HG02870 (cell line): ENCODE results near the gene NLRP5.
A peak's percentile ranks its signal among the peaks of the same experiment; 100 is the strongest.

Source experiments
- ATAC-seq: cut with Tn5 transposase; IDR thresholded peaks from one replicate; pipeline ENCODE4 v1.9.1; 2021; ENCODE audit warnings: mild to moderate bottlenecking, moderate library complexity; ENCODE audit not compliant: unreplicated experiment

The NLRP5 gene

GRCh38 chr19:56071151-56071550 is 84.6 kb downstream of the NLRP5 start:
- ATAC-seq: no peak

GRCh38 chr19:56076498-56076897 is 89.9 kb downstream of the NLRP5 start:
- ATAC-seq: no peak

- ATAC-seq: no peak
Measured at GRCh38 chr19:56079609-56080008, 93.0 kb downstream of the NLRP5 start.

GRCh38 chr19:56080669-56081401 is 94.3 kb downstream of the NLRP5 start:
- peak; percentile 51 for ATAC-seq

DNA sequence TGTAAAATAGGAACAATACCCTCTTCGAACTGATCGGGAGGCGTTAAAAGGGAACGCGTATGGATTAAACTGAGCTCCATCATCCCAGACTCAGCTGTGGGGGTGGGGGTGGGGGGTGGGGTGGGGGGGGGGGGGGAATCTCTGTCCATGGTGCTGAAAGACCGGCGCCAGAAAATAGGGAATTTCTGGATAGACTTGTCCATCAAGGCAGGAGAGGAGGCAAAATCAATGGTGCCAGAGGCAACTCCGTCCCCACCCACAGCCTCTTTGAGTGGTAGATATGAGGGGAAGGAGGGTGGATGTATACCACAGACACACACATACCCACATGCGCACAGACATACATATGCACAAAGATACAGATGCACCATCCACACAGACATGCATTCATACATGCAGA is 97.1 kb downstream of the NLRP5 start:
- no peak for ATAC-seq

- no peak for ATAC-seq
Measured at GRCh38 chr19:56084835-56085536, 98.4 kb downstream of the NLRP5 start.

GRCh38 chr19:56085571-56086275 is 99.1 kb downstream of the NLRP5 start:
- no peak for ATAC-seq

- no peak for ATAC-seq
Measured at GRCh38 chr19:56086671-56087430, 100.3 kb downstream of the NLRP5 start.

DNA sequence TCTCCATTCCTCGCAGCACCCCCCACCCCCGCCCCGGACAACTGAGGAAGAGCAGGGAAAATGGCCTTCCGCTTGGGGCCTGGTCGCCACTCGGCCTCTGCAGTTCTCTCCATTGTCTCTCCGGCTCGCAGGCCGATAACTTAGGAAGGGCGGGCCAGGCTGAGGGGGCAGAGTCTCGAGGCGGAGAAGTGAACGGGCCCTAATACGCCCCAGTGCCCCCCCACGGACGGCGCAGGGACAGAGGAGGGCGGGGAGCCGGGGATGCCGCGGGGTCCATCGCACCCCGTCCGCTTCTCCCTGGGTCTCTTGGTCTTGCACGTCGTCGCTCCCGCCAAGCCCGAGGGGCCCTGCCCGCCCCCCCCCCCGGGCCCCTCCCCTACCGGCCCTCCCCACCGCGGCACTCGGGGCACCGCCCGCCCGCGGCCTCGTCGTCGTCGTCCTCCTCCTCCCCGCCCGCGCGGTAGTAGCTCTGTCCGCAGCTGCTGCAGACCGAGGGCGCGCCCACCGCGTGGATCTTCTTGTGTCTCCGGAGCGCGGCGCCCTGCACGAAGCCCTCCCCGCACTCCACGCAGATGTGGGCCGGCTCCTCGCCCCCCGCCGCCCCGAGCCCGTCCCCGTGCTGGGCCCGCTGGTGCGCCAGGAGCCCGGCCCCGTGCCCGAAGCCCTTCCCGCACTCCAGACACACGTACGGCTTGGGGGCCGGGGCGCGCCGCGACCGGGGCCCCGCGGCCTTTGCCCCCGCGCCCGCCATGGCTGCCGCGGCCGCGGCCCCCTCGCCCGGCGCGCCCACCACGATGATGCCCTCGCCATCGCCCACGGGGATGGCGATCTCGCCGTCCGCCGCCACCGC is 101.3 kb downstream of the NLRP5 start:
- no peak for ATAC-seq

GRCh38 chr19:56088497-56089215 is 102.1 kb downstream of the NLRP5 start:
- ATAC-seq: no peak

DNA sequence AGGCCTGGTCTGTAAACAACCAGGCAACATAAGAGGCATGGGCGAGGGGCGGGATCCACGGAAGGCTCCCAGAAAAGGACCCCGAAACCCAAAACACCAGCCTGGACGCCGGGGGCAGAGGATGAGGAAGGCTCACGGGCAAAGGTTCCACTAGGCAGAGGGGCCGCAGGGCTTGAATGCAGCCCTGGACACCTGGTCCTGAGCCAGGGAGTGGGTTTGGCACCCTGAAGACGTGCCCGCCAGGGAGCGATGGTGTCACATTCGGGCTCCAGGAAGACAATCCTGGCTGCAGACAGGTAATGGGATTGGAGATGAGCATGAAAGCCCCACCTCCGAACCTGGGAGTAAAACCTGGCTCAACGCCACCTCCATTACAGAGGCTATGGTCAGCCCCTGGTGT is 102.8 kb downstream of the NLRP5 start:
- ATAC-seq: no peak

GRCh38 chr19:56091066-56091490 is 104.5 kb downstream of the NLRP5 start:
- ATAC-seq: no peak

GRCh38 chr19:56091751-56092546 is 105.4 kb downstream of the NLRP5 start:
- no peak for ATAC-seq

- ATAC-seq: no peak
Measured at GRCh38 chr19:56092685-56093631, 106.4 kb downstream of the NLRP5 start.

GRCh38 chr19:56094449-56094848 is 107.9 kb downstream of the NLRP5 start:
- no peak for ATAC-seq

DNA sequence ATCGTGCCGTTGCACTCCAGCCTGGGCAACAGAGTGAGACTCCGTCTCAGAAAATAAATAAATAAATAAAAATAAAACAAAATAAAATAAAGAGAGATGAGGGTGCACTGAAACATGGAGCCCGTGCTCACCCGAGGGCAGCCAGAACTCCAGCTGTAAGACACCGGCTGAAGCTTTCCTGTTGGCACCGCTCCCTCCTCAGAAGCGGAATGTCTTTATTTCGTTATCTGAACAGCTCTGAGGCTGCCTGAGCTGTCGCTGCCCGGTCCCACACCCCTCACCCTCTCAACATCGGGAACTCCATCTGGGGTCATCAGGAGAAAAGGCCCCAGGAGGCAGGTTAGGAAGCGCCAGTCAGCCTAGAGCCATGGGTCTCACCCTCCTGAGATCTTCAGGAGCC is 110.1 kb downstream of the NLRP5 start:
- ATAC-seq: no peak

GRCh38 chr19:56097306-56097705 is 110.7 kb downstream of the NLRP5 start:
- no peak for ATAC-seq

DNA sequence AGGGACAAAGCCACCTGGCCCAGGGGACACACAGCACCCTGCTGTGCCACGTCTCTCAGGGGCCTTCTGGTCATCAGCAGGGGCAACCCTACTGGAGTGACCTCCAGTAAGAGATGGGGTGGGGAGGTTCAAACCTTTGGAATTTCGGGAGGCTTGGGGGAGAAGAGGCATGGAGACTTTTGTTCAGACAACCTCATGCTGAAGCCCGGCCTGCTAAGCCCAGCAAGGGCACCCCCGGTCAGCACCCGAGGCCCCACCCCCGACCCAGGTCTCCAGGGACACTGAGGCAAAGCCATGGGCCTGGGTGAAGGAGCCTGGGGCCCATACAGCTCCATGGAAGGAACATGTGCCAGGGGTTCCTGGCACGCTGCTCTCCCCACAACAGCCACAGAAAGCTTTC is 111.2 kb downstream of the NLRP5 start:
- ATAC-seq: no peak
